Calu3 (cell line): ENCODE results near the gene BCKDHA. TPM values are rescaled to one million over a fixed set of nuclear protein-coding genes. Genes with fewer than 3 reads are reported as not detected.

Experiments used
- BruUV-seq: library from RNA; stranded (reverse); fragments of 400-500 nt; replicated peaks from 2 replicates; lab custom pipeline; 2021; lab: Mats Ljungman, UMichigan
- CTCF ChIA-PET: fragments of 300-600 bp; sonication (Branson Sonifier 250); formaldehyde crosslinking; loops from one replicate; lab custom pipeline; 2022; ENCODE audit warnings: antibody characterized with exemption; lab: Charles Lee
- DNase-seq: peaks from one replicate; pipeline ENCODE4 v3.0.0; 2022
- H3K27ac Mint-ChIP-seq: one replicate; pipeline ENCODE4 v1.8.0; 2022; ENCODE audit warnings: mixed read lengths; ENCODE audit not compliant: unreplicated experiment
- H3K27me3 Mint-ChIP-seq: one replicate; pipeline ENCODE4 v1.8.0; 2022; ENCODE audit warnings: mixed read lengths; ENCODE audit not compliant: unreplicated experiment
- H3K36me3 Mint-ChIP-seq: one replicate; pipeline ENCODE4 v1.8.0; 2022; ENCODE audit warnings: mild to moderate bottlenecking, moderate library complexity, mixed read lengths; ENCODE audit not compliant: insufficient read depth, unreplicated experiment
- H3K4me1 Mint-ChIP-seq: one replicate; pipeline ENCODE4 v1.8.0; 2022; ENCODE audit warnings: mild to moderate bottlenecking, low read depth, mixed read lengths; ENCODE audit not compliant: unreplicated experiment
- H3K4me3 Mint-ChIP-seq: one replicate; pipeline ENCODE4 v1.8.0; 2022; ENCODE audit warnings: mild to moderate bottlenecking, low read depth, moderate library complexity, mixed read lengths; ENCODE audit not compliant: unreplicated experiment
- H3K9me3 Mint-ChIP-seq: one replicate; pipeline ENCODE4 v1.8.0; 2022; ENCODE audit warnings: low read depth, mixed read lengths; ENCODE audit not compliant: unreplicated experiment
- intact Hi-C: fragments of 100-400 bp; cut with micrococcal nuclease; formaldehyde crosslinking; loops from one replicate; pipeline ENCODE4 v1.10.0; 2022; ENCODE audit not compliant: unreplicated experiment
- total RNA-seq: library from RNA; stranded (reverse); gene quantifications from 2 replicates; pipeline ENCODE4 v1.2.3, GENCODE V29; 2022
- TF ChIP-seq, protein P1 (sequence below): fragments of 200-600 bp; IDR thresholded peaks from one replicate; pipeline ENCODE4 v1.8.0; 2022; ENCODE audit warnings: antibody characterized with exemption; ENCODE audit not compliant: unreplicated experiment

The BCKDHA gene
- total RNA-seq, 1 experiment from 2014 or later: 19.8 TPM

DNA sequence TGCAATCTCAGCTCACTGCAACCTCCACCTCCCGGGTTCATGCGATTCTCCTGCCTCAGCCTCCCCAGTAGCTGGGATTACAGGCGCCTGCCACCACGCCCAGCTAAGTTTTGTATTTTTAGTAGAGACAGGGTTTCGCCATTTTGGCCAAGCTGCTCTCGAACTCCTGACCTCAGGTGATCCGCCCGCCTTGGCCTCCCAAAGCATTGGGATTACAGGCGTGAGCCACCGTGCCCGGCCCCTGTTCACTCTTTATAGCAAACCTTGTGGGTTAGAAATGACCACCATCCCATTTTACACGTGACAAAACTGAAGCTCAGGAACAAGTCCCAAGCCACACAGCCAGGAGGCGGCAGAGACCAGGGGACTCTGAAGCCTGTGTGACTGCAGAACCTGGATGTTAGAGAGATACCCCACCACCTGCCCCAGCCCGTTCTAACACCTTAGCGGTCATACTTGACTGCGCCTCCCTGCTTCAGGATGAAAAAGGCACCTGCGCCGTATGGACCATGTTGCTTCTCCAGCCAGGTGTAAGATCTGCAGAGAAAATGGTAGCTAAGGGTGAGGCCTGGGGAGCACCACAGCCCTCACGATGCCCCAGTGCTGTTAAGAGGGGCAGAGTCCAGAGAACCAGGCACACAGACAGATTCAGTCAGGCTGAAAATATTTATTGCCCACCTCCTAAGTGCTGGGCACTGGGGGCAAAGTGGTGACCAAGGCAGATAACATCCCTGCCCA lies 38.5 kb downstream of the BCKDHA start:
- CTCF ChIA-PET: no interaction called here
- Mint-ChIP-seq H3K9me3 (no peaks in the 10 kb centered on the region), H3K4me1 (peaks cover 8% of the 10 kb centered on the region), H3K27ac (no peak overlapping the region), H3K36me3 (peaks cover 13% of the 10 kb centered on the region), H3K27me3 (no peaks in the 10 kb centered on the region), H3K4me3 (no peak overlapping the region)
- intact Hi-C loops: loop anchor here (10.0 kb wide), 1 partner anchor 81 kb away; the partner anchor contains the start of gene TGFB1
- no TSS peak for BruUV-seq
- TF ChIP-seq, protein P1, sequence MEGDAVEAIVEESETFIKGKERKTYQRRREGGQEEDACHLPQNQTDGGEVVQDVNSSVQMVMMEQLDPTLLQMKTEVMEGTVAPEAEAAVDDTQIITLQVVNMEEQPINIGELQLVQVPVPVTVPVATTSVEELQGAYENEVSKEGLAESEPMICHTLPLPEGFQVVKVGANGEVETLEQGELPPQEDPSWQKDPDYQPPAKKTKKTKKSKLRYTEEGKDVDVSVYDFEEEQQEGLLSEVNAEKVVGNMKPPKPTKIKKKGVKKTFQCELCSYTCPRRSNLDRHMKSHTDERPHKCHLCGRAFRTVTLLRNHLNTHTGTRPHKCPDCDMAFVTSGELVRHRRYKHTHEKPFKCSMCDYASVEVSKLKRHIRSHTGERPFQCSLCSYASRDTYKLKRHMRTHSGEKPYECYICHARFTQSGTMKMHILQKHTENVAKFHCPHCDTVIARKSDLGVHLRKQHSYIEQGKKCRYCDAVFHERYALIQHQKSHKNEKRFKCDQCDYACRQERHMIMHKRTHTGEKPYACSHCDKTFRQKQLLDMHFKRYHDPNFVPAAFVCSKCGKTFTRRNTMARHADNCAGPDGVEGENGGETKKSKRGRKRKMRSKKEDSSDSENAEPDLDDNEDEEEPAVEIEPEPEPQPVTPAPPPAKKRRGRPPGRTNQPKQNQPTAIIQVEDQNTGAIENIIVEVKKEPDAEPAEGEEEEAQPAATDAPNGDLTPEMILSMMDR: no peak
- DNase-seq: no peak

DNA sequence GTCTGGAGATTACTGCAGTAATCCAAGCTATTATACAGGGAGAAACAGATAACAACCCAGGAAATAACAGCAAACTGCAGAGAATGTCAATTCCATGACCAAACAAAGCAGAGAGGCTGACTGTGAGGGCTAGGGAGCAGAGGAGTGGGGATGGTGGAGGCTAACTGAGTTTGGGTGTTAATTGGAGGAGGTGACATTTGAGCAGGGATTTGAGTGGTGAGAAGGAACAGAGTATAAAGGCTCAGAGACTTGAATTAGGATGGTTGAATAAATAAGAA lies 39.0 kb downstream of the BCKDHA start:
- Mint-ChIP-seq H3K36me3 (peaks cover 13% of the 10 kb centered on the region), H3K9me3 (no peaks in the 10 kb centered on the region), H3K27ac (no peak overlapping the region), H3K27me3 (no peaks in the 10 kb centered on the region), H3K4me1 (peaks cover 13% of the 10 kb centered on the region), H3K4me3 (no peak overlapping the region)
- DNase-seq: no peak
- CTCF ChIA-PET: no interaction called here
- TF ChIP-seq, protein P1: no peak
- BruUV-seq: no TSS peak
- intact Hi-C loops: loop anchor here (10.0 kb wide), 1 partner anchor 82 kb away; the partner anchor contains the start of gene TGFB1

DNA sequence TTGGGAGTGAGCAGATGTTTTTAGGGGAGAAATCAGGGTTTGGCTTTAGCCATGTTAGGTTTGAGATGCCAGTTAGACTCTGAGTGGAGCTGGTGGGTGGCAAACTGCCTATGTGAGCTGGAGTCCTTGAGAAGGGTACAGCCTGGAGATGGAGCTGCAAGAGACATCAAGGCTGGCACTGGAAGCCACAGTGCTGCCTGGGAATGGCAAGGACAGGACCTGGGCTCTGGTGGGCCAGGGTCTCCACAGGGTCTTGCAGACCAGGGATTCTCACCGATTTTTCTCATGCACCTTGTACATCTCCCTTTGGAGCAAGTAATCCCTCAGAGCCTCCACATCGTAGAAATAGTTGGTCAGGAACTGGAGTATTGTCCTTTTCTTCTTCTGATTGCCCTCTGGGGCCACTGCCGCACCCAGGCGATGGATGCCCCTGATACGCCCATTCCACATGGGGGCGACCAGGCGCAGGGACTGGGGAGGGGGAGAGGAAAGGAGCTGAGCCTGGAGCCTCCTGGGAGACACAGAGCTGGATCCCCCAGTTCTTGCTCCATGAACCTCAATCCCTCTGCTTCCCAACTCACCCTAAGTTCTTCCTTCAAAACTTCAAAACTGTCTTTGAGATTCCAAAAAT lies 40.4 kb downstream of the BCKDHA start:
- peaks cover 5% of the 10 kb centered on the region for H3K27me3 Mint-ChIP-seq
- intact Hi-C loops: loop anchor here (10.0 kb wide), 1 partner anchor 83 kb away; the partner anchor contains the start of gene TGFB1
- no peak overlapping the region for H3K4me3 Mint-ChIP-seq
- peaks cover 4% of the 10 kb centered on the region for H3K36me3 Mint-ChIP-seq
- CTCF ChIA-PET: interaction anchor here (0.6 to 1.7 kb wide), 2 partner anchors 9 to 11 kb away, joined by 4 read pairs; no protein-coding TSS in a partner anchor
- BruUV-seq: no TSS peak
- H3K27ac Mint-ChIP-seq: no peak overlapping the region
- no peaks in the 10 kb centered on the region for H3K9me3 Mint-ChIP-seq
- TF ChIP-seq, protein P1: no peak
- no peak for DNase-seq
- H3K4me1 Mint-ChIP-seq: peaks cover 13% of the 10 kb centered on the region

DNA sequence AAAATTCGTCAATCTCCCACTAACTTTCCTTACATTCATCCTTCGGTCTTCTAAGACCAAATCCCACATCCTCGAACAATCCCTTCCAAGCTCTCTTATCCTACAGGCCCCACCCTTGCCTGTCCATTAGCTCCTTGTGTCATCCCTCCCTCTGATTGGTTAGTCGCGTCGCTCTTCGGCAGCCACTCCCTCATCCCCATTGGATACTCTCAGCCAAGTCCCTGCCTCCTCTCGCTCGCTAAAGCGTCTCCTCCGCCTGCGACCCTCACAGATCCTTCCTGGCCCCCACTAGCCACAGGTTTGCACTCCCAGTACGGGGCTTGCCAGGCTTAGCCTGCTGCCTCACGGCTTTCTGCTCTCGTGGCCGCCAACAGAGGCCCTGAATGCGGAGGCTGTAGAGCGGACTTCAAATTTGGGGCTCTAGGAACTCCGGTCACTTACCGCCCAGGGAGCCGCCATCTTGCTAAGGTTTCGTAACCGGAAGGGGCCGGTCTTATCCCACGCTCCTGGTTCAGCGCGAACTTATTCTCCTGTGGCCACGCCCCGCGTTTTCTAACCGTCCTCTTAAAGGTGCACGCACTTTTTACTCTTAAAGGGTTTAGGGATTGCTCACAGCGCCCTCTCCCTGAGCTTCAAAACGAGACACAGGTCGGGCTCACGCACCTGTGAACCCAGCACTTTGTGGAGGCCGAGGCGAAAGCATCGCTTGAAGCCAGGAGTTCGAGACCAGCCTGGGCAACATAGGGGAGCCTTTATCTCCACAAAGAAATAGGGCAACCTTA lies 42.0 kb downstream of the BCKDHA start, which contains the start of gene DMAC2:
Gene DMAC2 (minus strand): TSS at position 472 of the 782 bp plus-strand sequence. CDS start 13 bp downstream, at position 459.
- no peak within 1 kb of the TSS for H3K27ac Mint-ChIP-seq
- peaks cover 13% of the 10 kb centered on the region for H3K4me1 Mint-ChIP-seq
- peak; percentile 97 for DNase-seq
- TF ChIP-seq, protein P1: peak; percentile 34
- CTCF ChIA-PET: interaction anchor here (0.5 to 1.7 kb wide), 18 partner anchors 10 to 336 kb away, joined by 3 to 14 read pairs (median 4); partner anchors contain the start of gene B9D2
- H3K4me3 Mint-ChIP-seq: no peak within 1 kb of the TSS
- H3K27me3 Mint-ChIP-seq: peaks cover 21% of the 10 kb centered on the region
- no TSS peak for BruUV-seq
- intact Hi-C loops: loop anchor here (10.0 kb wide), 1 partner anchor 85 kb away; the partner anchor contains the start of gene TGFB1
- H3K9me3 Mint-ChIP-seq: no peaks in the 10 kb centered on the region
- H3K36me3 Mint-ChIP-seq: no peaks in the 10 kb centered on the region
